GM12878 (cell line): Measurements from ENCODE around the gene IGHMBP2. TPM values are rescaled to one million over a fixed set of nuclear protein-coding genes. Genes with fewer than 3 reads are reported as not detected.

Experiments used
- ATAC-seq: fragments of 200-7000 bp; cut with Tn5 transposase; 3 replicates; pipeline ENCODE4 v1.9.1; 2020; ENCODE audit warnings: mild to moderate bottlenecking, moderate library complexity
- BruUV-seq: library from RNA; stranded (reverse); fragments of 400-500 nt; replicated peaks from 2 replicates; lab custom pipeline; 2021; lab: Mats Ljungman, UMichigan
- CTCF ChIA-PET: fragments of 300-600 bp; sonication (Branson Sonifier 250); formaldehyde crosslinking; extraction: SDS; loops from one replicate; lab custom pipeline; 2021; ENCODE audit warnings: inconsistent platforms; lab: Yijun Ruan, JAX
- POLR2A ChIA-PET: fragments of 350-600 bp; formaldehyde crosslinking; extraction: SDS; loops from one replicate; lab custom pipeline; 2021; ENCODE audit warnings: inconsistent platforms; lab: Charles Lee
- RAD21 ChIA-PET: fragments of 300-600 bp; sonication (Branson Sonifier 250); formaldehyde crosslinking; loops from one replicate; lab custom pipeline; 2023; ENCODE audit warnings: antibody characterized with exemption; ENCODE audit not compliant: unreplicated experiment; lab: Charles Lee
- SMC1A ChIA-PET: fragments of 300-600 bp; sonication (Branson Sonifier 250); formaldehyde crosslinking; loops from one replicate; lab custom pipeline; 2023; ENCODE audit not compliant: unreplicated experiment, uncharacterized antibody; lab: Charles Lee
- DNase-seq: peaks from one replicate; pipeline ENCODE4 v3.0.0-alpha.2; 2011; ENCODE audit warnings: low read depth, low spot score
- FAIRE-seq: peaks from 3 replicates; lab custom pipeline; 2011; peaks lifted over from hg19 to GRCh38; lab: Jason Lieb, UNC
- H2AFZ ChIP-seq: 2 replicates; pipeline ENCODE4 v1.6.0; 2011; ENCODE audit warnings: low read depth, low read length, control low read depth; ENCODE audit not compliant: control insufficient read depth
- H3K27ac ChIP-seq: 2 replicates; pipeline ENCODE4 v1.5.1; 2011; ENCODE audit warnings: control low read depth; ENCODE audit not compliant: control insufficient read depth, insufficient read depth
- H3K27me3 ChIP-seq, 2 experiments: replicated peaks in 1 of 2; 2 replicates each; pipeline versions ENCODE4 v1.6.0 to v1.6.1; 2011; ENCODE audit warnings: low read length in 1 of 2; ENCODE audit not compliant: control insufficient read depth in 2 of 2, insufficient read depth in 2 of 2
- H3K36me3 ChIP-seq, 2 experiments: 2 replicates each; pipeline ENCODE4 v1.5.1; 2011; ENCODE audit warnings: low read length in 1 of 2; ENCODE audit not compliant: control insufficient read depth in 2 of 2, insufficient read depth in 2 of 2
- H3K4me1 ChIP-seq: 2 replicates; pipeline ENCODE4 v1.6.1; 2011; ENCODE audit warnings: mild to moderate bottlenecking, low read length, moderate library complexity, mixed read lengths; ENCODE audit not compliant: control insufficient read depth, insufficient read depth
- H3K4me2 ChIP-seq: 2 replicates; pipeline ENCODE4 v1.6.0; 2011; ENCODE audit warnings: control low read depth; ENCODE audit not compliant: control insufficient read depth, insufficient read depth
- H3K4me3 ChIP-seq: fragments of 200-600 bp; sonication (generic); 2 replicates; pipeline ENCODE4 v1.5.1; 2016
- H3K79me2 ChIP-seq: 2 replicates; pipeline ENCODE4 v1.6.0; 2011; ENCODE audit warnings: low read length; ENCODE audit not compliant: control insufficient read depth, insufficient read depth
- H3K9ac ChIP-seq: 2 replicates; pipeline ENCODE4 v1.8.0; 2011; ENCODE audit warnings: low read length, control low read depth, mixed read lengths; ENCODE audit not compliant: control insufficient read depth, insufficient read depth
- H3K9me3 ChIP-seq: replicated peaks from 3 replicates; pipeline ENCODE4 v1.5.1; 2011; ENCODE audit warnings: mild to moderate bottlenecking, low read length; ENCODE audit not compliant: control insufficient read depth, insufficient read depth
- H4K20me1 ChIP-seq: 2 replicates; pipeline ENCODE4 v1.6.0; 2011; ENCODE audit not compliant: control insufficient read depth, insufficient read depth
- CHD4 ChIP-seq: fragments of 200-600 bp; sonication (generic); IDR thresholded peaks from 2 replicates; pipeline ENCODE4 v1.6.1; 2016; ENCODE audit warnings: mild to moderate bottlenecking
- CREB1 ChIP-seq: IDR thresholded peaks from 2 replicates; pipeline ENCODE4 v1.6.1; 2012; ENCODE audit warnings: low read depth, mild to moderate bottlenecking, inconsistent platforms
- EP300 ChIP-seq, 2 experiments: fragments of 150-350 bp in 1 of 2; IDR thresholded peaks; 2 replicates each; pipeline ENCODE4 v1.6.1; 2011 to 2012; ENCODE audit warnings: low read depth in 2 of 2, low read length in 2 of 2, borderline replicate concordance in 1 of 2, improper control_type of control experiment in 1 of 2, inconsistent platforms in 1 of 2; ENCODE audit not compliant: control insufficient read depth in 1 of 2
- JUND ChIP-seq: IDR thresholded peaks from 2 replicates; pipeline ENCODE4 v1.6.1; 2012; ENCODE audit warnings: low read depth, mild to moderate bottlenecking, low read length, improper control_type of control experiment, moderate library complexity
- MAX ChIP-seq: IDR thresholded peaks from 2 replicates; pipeline ENCODE4 v1.6.1; 2012; ENCODE audit warnings: low read depth, low read length, improper control_type of control experiment
- MEF2B ChIP-seq: fragments of 450-650 bp; IDR thresholded peaks from 2 replicates; pipeline ENCODE4 v1.6.1; 2018; ENCODE audit warnings: mild to moderate bottlenecking, moderate library complexity; ENCODE audit not compliant: partially characterized antibody, poor library complexity, severe bottlenecking
- NFIC ChIP-seq: IDR thresholded peaks from 2 replicates; pipeline ENCODE4 v1.6.1; 2012; ENCODE audit warnings: low read depth, mild to moderate bottlenecking, inconsistent platforms, low read length, moderate library complexity
- PAX5 ChIP-seq: IDR thresholded peaks from 2 replicates; pipeline ENCODE4 v1.6.1; 2011; ENCODE audit warnings: low read depth, low read length, borderline replicate concordance
- RAD21 ChIP-seq: IDR thresholded peaks from 2 replicates; pipeline ENCODE4 v1.6.1; 2011; ENCODE audit warnings: mild to moderate bottlenecking, low read depth, low read length, moderate library complexity; ENCODE audit not compliant: insufficient read depth
- SKIL ChIP-seq: fragments of 450-650 bp; IDR thresholded peaks from 2 replicates; pipeline ENCODE4 v1.6.1; 2017; ENCODE audit warnings: mild to moderate bottlenecking, low read depth, inconsistent platforms; ENCODE audit not compliant: poor library complexity, severe bottlenecking
- SUZ12 ChIP-seq: fragments of 200-600 bp; sonication (generic); IDR thresholded peaks from one replicate; pipeline ENCODE4 v1.6.1; 2018; ENCODE audit warnings: antibody characterized with exemption, mild to moderate bottlenecking; ENCODE audit not compliant: unreplicated experiment
- ZBTB11 ChIP-seq: fragments of 450-650 bp; formaldehyde crosslinking; IDR thresholded peaks from 2 replicates; pipeline ENCODE4 v1.5.0; 2022; ENCODE audit warnings: mild to moderate bottlenecking, missing genetic modification characterization
- ZZZ3 ChIP-seq: IDR thresholded peaks from 2 replicates; pipeline ENCODE4 v1.6.1; 2011; ENCODE audit warnings: low read depth; ENCODE audit not compliant: control insufficient read depth, insufficient read length
- WGBS: methylation state at CpG from one replicate; pipeline ENCODE4 v1.1.6; 2016; ENCODE audit warnings: low lambda C conversion rate; ENCODE audit not compliant: insufficient replicate concordance, insufficient coverage; ENCODE audit errors: missing lambda C conversion rate; 5-methylcytosine and 5-hydroxymethylcytosine counted together
- in situ Hi-C: fragments of 300-500 bp; cut with MboI; formaldehyde crosslinking; loops from 9 replicates; pipeline ENCODE4 v1.14.3; 2018; ENCODE audit warnings: mixed read lengths
- intact Hi-C: fragments of 100-400 bp; cut with micrococcal nuclease; formaldehyde crosslinking; loops from one replicate; pipeline ENCODE4 v1.14.2; 2022; ENCODE audit not compliant: unreplicated experiment
- polyA plus RNA-seq, 11 experiments: library from polyadenylated mRNA; depleted of rRNA in 4 of 11; unstranded in 6 of 11; stranded (reverse) in 5 of 11; fragments of >200 nt; fragmentation: Nextera tagmentation in 4 of 11; fragmentation: Illumina TruSeq in 1 of 11; extraction: Ambion mirVana in 4 of 11; extraction: Trizol in 1 of 11; gene quantifications; 1 replicate in 1 of 11; 2 replicates in 10 of 11; pipeline versions ENCODE4 v1.2.1 to v1.2.3, GENCODE V29; 2011 to 2016; ENCODE audit warnings: inconsistent platforms in 2 of 11, missing spikeins in 2 of 11, low read depth in 1 of 11
- total RNA-seq, 4 experiments: library from RNA; depleted of rRNA in 3 of 4; stranded (reverse); fragments of >200 nt in 3 of 4; fragmentation: Illumina TruSeq in 1 of 4; extraction: Trizol in 1 of 4; gene quantifications; 2 replicates each; pipeline versions ENCODE4 v1.2.1 to v1.2.3, GENCODE V29; 2013 to 2021

IGHMBP2 gene
- total and polyA plus RNA-seq, 10 of the 15 experiments (the other 5 are each of a cell fraction or from before 2014, with no cell fraction given) = 1.4 to 20.1 (median 11.2) TPM

DNA sequence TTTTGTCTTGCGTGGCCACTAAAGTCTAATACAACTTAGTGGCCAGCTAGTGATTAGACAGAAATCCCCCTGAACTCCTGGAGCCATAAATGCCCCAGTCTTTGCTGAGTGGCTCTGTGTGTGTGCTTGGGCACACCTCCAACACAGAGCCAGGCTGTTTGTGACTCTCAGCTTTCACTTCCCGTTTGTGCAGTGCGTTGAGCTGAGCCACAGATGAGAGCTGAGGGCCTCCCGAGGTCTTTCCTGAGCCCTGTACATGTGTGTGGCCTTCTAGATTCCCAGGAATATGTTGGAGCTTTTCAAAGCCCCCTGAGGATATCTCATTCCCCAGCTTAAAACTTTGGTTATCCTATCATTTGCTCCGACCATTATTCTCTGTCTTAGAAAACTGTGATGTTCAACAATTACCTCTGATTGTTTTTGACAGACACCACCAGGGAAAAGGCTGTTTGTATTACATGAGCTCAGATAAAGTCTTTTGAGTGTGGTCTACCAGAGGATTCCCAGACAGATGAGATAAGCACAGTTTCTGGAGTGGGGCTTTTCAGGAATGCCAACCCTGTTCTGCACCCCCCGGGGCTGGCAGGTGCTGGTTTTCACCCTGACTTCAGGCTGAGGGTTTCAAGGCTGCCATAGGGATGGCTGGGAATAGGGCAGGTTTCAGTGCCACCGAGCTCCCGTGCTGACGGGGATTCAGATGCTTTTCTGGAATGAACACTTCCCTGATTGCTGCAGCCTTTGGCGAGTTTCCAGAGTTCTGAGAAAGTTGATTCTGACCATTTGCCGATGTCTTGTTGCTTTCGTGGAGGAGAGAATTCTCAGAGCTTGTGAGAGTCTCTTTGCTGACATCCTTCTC, 23.8 kb downstream of the IGHMBP2 start (continued):
- no peak for TF ChIP-seq ZZZ3

GRCh38 chr11:68928136-68928880, 24.6 kb downstream of the IGHMBP2 start:
- Histone ChIP-seq H3K4me1 (peaks cover 11% of the 10 kb centered on the region), H3K4me2 (no peak overlapping the region), H3K36me3 (peaks cover 16 to 18% of the 10 kb centered on the region in 2 experiments; a peak in 3 of 4 replicates), H3K9me3 (peaks cover 14% of the 10 kb centered on the region), H3K79me2 (no peaks in the 10 kb centered on the region), H3K4me3 (no peak overlapping the region), H4K20me1 (no peaks in the 10 kb centered on the region), H3K27me3 (no peaks in the 10 kb centered on the region), H2AFZ (no peak overlapping the region), H3K27ac (no peak overlapping the region), H3K9ac (no peak overlapping the region)
- WGBS = 97% methylated on average over 6 of the region's 6 CpGs
- in situ Hi-C loops (no loop called here), intact Hi-C loops (no loop called here)
- POLR2A ChIA-PET = interaction anchor here (0.6 to 1.1 kb wide), 2 partner anchors 25 to 100 kb away, joined by 3 to 4 read pairs; partner anchors contain the start of genes IGHMBP2 and MRPL21
- FAIRE-seq = no peak
- BruUV-seq = no TSS peak
- SMC1A ChIA-PET = no interaction called here
- CTCF ChIA-PET = interaction anchor here (0.8 kb wide), 1 partner anchor 26 kb away, joined by 3 read pairs; no protein-coding TSS in a partner anchor
- DNase-seq = no peak
- RAD21 ChIA-PET = no interaction called here
- ATAC-seq = no peak
- TF ChIP-seq MAX (no peak), MEF2B (no peak), SKIL (no peak), ZZZ3 (no peak), CHD4 (no peak), ZBTB11 (CRISPR knock-in tag) (no peak), JUND (no peak), SUZ12 (no peak), NFIC (no peak), EP300 (IDR thresholded peaks at IDR 0.05; ENCODE audit: borderline replicate concordance in 1 of 2, control insufficient read depth in 1 of 2, low read depth in 2 of 2, low read length in 2 of 2) (no peak), RAD21 (no peak), PAX5 (no peak), CREB1 (no peak)
